GM18502 (cell line): ENCODE data around the gene AADACL2.
"Not testable (repeated sequence)": the region's sequence is repeated elsewhere in the genome, so short reads cannot be mapped to it uniquely, and the experiment has no call there.

Experiments
- ATAC-seq: cut with Tn5 transposase; IDR thresholded peaks from one replicate; pipeline ENCODE4 v1.9.1; 2021; ENCODE audit warnings: mild to moderate bottlenecking; ENCODE audit not compliant: unreplicated experiment, poor library complexity

The AADACL2 gene

DNA sequence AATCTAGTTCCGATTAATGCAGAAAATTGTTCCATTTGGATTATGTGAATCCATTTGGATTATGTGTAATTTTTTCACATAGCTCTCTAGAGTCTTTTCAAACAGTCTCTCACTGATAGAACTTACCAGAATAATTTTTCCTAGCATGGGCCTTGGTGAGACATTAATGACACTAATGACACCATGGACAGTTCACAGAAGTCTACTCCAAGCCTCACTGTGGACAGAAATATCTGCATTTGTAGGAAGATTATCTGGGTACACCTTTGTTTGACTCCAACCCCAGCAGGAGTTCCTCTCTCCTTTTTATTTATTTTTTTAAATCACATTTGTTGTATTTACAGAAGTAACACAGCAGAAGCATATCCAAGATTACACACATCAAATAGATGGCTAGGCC, 27.9 kb downstream of the AADACL2 start:
- ATAC-seq, result no peak

DNA sequence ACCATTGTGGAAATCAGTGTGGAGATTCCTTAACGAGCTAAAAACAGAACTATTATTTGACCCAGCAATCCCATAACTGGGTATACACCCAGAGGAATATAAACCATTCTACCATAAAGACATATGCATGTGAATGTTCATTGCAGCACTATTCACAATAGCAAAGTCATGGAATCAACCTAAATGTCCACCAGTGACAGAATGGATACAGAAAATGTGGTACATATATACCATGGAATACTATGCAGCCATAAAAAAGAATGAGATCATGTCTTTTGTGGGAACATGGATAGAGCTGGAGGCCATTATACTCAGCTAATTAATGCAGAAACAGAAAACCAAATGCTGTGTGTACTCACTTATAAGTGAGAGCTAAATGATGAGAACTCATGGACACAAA, 31.0 kb downstream of the AADACL2 start:
- not testable (repeated sequence) for ATAC-seq

DNA sequence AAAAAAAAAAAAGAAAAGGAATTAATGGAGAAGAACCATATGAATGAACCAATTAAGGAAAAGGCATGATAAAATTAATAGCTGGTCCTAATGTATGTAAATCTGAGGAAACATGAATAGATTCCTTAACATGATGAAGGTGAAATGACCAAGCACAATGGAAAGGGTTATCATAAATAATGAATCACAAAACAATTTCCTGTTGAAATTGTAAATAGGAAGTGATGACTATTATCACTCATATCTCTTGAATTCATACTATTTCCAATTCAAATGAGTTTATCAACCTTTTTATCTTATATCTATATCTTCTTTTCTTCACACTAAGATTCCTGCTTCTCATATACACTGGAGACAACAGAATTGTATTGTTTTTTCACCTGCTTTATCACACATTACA, 32.0 kb downstream of the AADACL2 start:
- ATAC-seq, result no peak

DNA sequence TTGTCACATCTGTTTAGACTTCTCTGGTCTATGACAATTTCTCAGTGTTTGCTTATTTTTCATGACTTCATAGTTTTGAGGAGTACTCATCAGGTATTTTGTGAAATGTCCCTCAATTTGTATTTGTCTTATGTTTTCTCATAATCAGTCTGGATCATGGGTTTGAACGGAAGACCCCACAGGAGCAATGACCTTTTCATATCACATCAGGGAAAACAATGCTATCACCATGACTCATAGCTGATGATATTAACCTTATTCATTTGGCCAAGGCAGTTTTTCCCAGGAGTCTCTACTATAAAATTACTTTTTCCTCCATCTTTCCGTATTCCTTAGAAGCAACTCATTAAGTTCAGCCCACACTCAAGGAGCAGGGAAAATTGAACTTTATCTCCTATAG, 32.7 kb downstream of the AADACL2 start:
- no peak for ATAC-seq

DNA sequence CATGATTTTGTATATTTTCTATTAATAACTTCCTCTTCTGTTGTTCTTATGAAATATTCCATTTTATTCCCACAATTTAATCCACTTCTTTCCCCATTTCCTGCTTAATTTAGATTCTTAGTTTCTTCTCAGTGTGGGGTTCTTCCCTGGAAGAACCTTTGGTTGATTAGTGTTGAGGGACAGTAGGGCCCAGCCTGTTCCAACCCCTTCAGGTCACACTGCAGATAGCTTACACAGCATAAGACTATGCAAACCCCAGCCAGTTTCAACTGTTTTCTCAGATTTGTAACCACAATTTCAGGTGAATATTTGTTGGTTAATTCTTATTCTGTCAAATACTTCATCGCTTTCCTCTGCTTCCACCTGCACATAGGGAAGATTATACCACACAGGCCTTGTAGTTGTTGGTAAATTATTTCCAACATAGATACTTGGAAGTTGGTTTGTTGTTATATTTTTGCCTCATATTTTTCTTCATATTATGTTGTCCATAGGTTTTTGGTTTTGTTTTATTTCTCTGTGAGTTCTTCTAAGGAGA, 34.7 kb downstream of the AADACL2 start:
- no peak for ATAC-seq

DNA sequence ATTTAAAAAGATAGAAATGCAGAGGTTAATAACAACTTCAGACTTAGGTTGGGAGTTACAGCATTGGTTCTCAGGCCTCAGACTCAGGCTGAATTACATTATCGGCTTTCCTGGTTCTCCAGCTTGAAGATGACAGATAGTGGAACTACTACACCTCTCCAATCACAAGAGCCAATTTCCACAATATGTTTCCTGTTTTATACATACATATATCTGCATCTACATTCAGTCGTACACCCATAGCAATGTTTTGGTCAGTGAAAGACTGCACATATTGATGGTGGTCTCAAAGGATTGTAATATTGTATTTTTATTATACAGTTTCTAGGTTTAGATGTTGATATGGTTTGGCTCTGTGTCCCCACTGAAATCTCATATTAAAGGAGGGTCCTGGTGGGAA, 35.4 kb downstream of the AADACL2 start:
- ATAC-seq, result no peak

DNA sequence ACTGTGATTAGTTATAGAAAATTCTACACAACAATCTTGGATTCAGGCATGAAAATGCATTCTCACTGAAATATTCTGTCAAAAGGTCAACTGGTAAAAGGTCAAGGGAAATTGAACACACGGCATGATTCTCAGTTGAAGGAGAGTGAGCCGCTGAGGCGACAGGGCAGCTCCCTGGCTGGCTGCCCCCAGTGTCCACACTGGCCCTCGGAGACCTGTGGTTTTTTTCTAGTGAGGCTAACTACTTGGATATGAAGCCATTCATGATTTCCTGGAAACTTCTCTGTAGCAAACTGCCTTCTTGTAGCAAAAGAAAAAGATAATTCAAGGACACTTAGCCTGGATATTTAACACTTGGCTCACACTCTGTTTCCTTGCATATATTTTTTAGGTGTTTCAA, 37.2 kb downstream of the AADACL2 start:
- ATAC-seq, result no peak

DNA sequence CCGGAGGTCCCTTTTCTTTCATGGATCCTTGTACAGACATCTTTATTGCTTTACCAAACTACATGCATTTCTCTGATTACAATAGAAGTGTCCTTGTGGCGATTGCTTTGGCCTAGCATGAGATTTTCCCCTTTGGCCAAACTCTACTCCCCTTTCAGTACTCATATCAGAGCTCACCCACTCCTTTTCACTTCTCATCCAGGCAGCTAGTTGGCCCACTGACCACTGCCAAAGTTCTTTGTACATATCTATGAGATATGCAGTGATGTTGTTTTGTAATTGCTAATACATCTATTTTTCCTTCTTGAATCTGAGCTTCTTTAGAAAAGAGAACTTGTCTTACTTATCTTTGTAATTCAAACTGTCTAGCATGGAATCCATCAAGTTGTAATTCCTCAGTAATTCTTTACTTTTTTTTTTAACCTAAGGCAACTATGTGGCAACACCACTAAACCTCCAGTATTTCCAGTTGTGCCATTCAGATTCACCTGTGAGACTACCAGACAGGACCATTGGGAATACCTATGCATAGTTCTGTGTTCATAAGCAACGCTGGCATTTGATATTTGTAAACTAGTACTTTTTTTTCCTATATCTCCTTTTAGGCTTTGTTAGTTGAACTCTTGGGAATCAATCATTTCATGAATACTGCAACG, 39.2 kb downstream of the AADACL2 start:
- no peak for ATAC-seq

DNA sequence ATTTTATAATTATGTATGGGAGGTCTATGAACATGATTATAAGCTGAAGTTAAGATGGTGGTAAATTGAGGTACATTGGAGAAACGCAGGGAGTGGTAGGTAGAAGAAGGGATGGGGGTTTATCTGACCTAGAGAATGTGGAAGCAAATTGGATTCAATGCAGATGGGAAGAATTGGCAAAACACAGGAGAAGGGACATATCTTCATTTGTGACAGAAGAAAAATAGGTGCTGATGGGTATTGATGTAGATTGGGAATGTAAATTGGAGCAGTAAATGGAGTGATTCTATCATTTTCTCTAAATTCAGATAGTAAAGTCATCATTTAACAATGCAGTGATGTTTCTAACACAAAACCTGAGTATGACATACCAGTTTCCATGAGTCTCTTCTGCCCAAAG, 40.5 kb downstream of the AADACL2 start:
- no peak for ATAC-seq

DNA sequence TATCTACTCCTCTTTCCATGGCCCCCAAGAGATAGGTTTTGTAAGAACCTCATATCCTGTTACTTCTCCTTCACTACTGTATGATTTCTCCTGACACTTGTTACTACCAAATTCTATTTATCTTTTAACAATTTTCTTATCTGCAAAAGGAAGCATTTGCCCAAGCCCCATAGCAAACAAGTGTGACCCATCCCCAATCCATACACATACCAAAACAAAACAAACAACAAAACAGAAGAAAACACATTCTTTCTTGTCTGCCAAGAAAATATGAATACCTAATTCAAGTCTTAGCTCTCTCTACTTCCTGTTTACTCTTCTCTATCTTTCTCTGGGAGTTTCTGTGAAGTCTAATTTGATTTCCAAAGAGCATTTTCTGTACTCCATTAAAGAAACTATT, 41.2 kb downstream of the AADACL2 start:
- ATAC-seq, result no peak

DNA sequence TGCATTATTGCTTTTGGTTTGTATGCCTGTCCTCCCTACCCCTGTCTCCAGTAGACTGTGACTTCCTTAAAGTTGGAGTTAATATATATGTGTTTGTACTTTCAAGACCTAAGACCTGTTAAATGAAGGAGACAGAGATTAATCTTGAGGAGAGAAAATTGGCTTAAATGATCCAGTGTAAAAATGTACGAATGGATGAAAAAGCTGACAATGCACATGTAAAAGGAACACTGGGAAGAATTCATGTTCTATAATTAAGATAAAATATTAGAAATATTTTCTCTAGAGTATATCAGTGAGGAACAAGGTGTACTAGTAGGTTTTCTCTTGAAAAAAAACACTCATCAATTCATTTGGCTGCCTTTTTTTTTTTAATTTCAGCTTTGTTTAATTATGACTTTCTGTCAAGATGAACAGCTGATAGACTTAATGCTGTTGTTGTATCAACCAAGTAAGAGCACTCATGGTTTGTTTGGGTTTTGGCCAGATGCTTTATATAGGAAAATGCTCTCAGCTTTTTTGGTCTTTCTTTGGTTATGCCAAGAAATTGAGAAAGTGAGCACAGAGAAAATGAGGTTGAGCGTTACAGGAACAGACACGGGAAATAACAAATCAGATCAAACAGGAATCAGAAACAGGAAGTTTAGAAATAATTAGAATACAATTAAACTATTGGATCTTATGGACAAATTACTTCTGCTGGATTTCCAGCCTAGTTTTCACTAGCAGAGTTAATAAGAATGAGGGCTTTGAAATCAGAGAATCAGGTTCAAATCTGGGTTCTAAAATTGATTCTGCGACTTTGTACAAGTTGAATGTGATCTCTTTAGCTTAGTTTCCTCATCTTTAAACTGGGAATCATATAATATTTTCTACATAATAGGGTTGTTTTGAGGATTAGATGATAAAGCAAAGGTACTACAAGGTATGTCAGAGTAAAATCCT, 41.9 kb downstream of the AADACL2 start:
- ATAC-seq, result no peak

DNA sequence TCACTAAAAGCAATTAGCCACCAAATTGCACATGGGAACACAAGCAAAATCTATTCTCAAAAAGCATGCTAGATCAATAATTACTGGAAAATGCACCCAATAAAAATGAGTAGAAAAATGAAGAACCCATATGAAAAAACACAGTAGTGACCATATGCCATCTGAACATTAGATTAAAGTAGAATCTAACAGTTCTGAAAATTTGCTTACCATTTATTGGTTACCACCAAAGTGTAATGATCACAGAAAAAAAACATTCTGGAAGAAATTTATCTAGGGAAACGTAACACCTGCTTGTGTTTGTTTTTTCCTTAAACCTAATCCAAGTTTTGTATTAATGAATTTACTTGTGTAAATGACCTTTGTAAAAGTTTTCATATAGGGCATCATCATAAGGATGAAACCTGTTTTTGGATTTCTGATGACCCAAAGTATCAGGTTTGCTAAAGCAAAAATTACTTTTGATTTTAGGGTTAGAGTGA, 42.6 kb downstream of the AADACL2 start:
- no peak for ATAC-seq

DNA sequence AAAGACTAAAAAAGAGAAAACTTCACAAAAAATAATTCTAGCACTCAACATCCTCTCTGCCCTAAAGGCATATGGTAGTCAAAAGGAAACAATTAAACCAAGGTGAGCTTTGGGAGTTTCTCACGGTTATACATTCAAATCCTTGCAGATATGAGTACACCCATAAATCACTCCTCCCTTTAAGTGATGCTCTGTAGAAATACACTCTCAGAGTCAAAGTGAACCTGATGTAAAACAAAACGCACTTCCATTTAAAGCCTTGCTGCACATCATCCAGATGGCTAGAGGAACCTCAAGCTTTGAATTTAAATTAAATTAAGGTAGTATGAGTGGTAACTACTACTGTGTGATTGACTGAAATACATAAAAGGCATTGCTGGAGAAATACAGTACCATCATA, 44.2 kb downstream of the AADACL2 start:
- ATAC-seq, result no peak

DNA sequence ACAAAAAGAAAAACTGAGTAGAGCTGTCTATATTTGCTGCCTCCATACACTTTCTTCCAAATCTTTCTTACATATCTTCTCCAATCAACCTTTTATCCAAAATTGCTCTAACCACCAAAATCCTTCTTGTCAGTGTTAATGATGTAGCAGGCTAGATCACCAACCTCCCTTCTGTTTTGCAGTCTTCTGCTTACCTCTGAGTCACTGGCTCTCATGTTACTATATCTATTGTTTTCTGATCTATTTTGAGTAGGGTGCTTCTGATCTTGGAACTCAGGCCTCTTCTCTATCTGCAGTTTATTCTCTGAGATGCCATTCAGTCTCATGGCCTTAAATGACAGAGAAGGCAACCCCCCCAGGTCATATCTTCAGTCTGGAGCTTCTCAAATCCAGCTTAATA, 53.9 kb downstream of the AADACL2 start:
- no peak for ATAC-seq

DNA sequence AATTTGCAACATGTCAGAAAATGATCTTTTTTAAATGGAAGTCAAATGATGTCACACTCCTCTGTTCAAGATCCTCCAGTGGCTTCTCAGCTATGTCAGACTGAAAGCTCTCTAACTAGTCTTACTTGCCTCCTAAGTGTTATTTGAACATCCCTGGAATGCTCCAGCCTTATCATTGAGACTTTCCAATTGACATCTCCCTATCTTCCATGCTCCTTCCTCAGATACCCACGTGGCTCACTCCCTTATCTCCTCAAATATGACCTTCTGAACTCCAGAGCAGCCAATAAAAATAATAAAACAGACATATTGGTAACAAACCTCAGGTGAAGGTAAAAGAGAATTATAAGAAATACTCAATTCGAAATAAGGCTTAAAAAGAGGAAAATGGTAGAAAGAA, 54.7 kb downstream of the AADACL2 start:
- ATAC-seq, result no peak

DNA sequence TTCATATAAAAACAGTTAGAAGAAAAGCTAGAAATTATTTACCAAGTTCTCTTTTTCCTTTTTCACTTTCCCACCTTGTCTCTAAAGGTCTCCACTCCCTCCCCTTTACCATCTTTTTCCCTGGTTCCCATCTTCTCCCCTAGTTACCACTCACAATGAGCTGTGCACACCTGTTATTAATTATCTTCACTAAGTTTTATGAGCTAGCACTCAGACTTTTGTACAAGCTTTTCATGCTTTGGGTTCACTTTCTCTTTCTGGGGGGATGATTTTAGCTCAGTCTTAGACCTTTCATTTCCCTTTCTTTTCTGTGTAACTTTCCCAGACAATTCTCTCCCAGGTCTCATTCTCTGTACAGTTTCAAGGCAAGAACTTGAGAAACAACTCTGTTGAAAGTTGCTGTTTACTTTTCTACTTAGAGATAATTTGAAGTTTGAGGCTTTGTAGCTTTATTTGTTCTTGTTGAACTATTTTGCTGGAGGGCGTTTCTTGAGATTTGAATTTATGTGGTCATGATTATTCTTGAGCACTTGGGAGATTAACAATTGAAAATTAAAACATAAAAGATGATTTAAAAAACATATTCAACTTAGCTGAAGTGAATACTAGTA, 56.2 kb downstream of the AADACL2 start:
- ATAC-seq, result no peak

DNA sequence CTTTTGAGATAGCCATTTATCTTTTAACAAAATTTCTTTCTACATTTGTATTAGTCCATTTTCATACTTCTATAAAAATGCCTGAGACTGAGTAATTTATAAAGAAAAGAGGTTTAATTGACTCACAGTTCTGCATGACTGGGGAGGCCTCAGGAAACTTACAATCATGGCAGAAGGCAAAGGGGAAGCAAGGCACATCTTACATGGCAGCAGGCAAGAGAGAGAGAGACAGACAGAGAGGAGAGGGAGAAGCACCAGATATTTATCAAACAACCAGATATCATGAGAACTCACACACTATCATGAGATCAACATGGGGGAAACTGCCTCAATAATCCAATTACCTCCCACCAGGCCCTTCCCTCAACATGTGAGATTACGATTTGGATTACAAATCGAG, 57.0 kb downstream of the AADACL2 start:
- ATAC-seq, result not testable (repeated sequence)

DNA sequence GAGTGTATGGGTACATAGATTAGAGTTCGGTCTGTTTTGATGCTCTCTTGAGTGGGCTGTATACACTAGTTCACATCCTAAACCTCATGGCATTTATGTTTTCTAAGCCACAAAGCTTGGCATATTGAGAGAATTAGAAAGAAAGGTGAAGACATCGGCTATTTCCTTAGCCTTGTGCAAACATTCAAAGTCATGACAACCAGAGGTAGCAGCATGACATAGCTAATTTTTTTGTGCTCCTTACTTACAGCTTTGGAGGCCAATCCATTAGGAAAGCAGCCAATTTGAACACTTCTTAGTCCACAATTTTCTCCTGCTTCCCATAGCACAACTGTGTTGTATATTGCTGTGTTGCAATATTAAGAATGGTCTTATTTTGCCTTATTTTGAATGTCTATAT, 58.7 kb downstream of the AADACL2 start:
- no peak for ATAC-seq

DNA sequence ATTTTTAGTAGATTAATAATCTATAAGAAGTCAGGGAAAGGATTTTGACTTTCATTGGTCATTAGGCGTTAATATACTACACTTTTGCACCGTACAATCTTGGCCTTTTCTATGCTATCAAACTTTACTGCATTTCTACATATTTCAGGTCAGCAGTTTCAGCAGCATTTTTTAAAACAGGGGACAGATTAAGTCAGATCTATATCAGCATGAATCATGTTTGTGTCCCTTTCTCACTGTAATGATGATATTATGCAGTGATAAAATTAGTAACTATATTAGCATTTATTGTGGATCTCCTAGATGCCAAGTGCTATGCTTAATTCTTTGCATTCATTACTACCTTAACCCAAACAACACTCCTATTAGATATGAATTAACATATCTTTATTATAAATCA, 59.9 kb downstream of the AADACL2 start:
- no peak for ATAC-seq

DNA sequence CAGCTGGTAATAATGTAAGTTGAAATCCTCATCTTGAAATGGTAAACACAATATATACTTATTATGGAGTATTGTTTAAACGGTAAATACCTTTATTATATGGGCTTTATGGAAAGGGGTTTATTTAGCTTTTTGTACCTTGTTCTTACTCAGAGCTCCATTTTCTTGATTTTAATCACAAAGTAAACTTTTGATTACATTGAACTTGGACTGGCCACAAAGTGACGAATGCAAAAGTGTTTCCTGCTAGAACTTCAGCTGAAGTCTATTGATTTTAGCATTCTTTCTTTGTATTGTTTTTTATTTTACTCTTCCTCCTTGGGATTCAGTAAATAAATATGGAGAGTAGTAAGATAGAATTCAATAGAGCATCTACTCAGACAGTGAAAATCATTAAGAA, 60.4 kb downstream of the AADACL2 start:
- ATAC-seq, result no peak

DNA sequence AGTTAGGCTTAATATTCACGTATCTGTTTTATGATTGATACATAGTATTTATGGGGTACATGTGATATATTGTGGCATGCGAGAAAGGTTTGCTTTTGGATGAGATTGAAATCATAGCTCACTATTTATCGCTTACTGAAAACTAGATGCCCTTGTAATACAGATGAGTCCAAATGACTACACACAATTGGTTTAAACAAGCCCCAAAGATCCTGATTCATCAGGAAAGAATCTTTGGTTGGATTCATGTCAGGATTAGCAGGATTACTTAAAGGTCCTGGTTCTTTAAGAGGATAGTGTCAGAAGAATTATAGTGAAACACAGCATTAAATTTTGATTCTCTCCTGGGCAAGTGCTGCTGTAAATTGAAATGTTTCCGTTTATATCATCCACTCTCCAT, 61.5 kb downstream of the AADACL2 start:
- ATAC-seq, result no peak
